Neutrophil (primary cell): Measurements from ENCODE around the gene DNAH11.

Source experiments
- H3K27ac ChIP-seq: fragments of 200-600 bp; sonication (generic); 2 replicates; pipeline ENCODE4 v1.5.1; 2016; ENCODE audit warnings: mild to moderate bottlenecking, moderate library complexity
- H3K27me3 ChIP-seq: fragments of 200-600 bp; sonication (generic); 2 replicates; pipeline ENCODE4 v1.6.0; 2016; ENCODE audit warnings: mild to moderate bottlenecking
- H3K36me3 ChIP-seq: fragments of 200-600 bp; sonication (generic); 2 replicates; pipeline ENCODE4 v1.5.1; 2017
- H3K4me1 ChIP-seq, 2 experiments: fragments of 200-600 bp in 1 of 2; sonication (generic) in 1 of 2; 1 replicate in 1 of 2; 2 replicates in 1 of 2; pipeline versions ENCODE4 v1.5.1 to v1.6.1; 2013 to 2016; ENCODE audit warnings: low read depth in 1 of 2, low read length in 1 of 2, mild to moderate bottlenecking in 1 of 2, moderate library complexity in 1 of 2; ENCODE audit not compliant: control insufficient read depth in 1 of 2, insufficient read depth in 1 of 2
- H3K4me3 ChIP-seq, 2 experiments: fragments of 200-600 bp in 1 of 2; sonication (generic) in 1 of 2; 1 replicate in 1 of 2; 2 replicates in 1 of 2; pipeline ENCODE4 v1.5.1; 2013 to 2016; ENCODE audit warnings: low read depth in 1 of 2, low read length in 1 of 2, mild to moderate bottlenecking in 1 of 2, moderate library complexity in 1 of 2
- H3K9me3 ChIP-seq: fragments of 200-600 bp; sonication (generic); 2 replicates; pipeline ENCODE4 v1.5.1; 2016
- CTCF ChIP-seq: fragments of 200-600 bp; sonication (generic); IDR thresholded peaks from 2 replicates; pipeline ENCODE4 v1.5.1; 2016; ENCODE audit warnings: antibody characterized with exemption

Gene DNAH11

DNA sequence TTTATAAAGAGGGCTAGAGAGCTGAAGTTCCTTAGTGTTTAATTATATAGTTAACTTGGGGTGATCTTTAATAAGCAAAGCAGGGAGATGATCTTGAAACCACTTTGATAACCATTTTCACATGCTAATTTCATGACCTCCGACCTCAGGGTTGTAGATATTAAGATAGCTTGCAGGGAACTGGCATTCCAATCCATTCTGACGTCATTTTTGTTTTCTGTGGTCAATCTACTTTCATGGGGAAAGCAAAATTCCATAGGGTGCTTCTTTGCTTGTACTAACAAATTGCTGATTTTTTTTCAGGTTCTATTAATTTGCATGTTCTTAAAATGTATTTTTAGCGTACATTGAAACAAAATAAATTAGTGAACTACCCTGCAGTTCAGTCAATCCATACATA lies 263.5 kb downstream of the DNAH11 start:
- H3K27ac ChIP-seq, result no peak overlapping the region
- H3K9me3 ChIP-seq, result no peaks in the 10 kb centered on the region
- no peaks in the 10 kb centered on the region for H3K36me3 ChIP-seq

DNA sequence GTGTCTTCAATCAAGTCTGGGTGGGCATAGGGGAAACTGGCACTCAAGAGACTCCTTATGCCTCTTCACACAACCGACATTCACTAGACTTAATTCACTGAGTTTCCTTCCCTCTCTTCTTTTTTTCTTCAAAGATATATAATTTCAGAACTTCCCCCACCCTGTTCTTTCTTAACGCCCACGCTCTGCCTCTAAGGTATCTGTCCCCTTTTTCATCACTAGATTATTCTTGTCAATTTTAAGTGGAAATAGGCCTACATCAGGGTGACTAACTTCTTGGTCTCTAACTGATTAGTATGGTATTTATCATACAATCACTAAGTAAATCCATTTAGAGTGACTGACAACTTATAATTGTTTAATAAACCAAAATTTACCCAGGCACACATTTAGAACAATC lies 276.2 kb downstream of the DNAH11 start:
- Histone ChIP-seq H3K27me3 (no peaks in the 10 kb centered on the region), H3K9me3 (no peaks in the 10 kb centered on the region), H3K36me3 (no peaks in the 10 kb centered on the region), H3K4me1 (no peaks in the 10 kb centered on the region), H3K4me3 (no peak overlapping the region), H3K27ac (no peak overlapping the region)
- TF ChIP-seq CTCF, result no peak

More for the DNA sequence above, 263.5 kb downstream of the DNAH11 start:
- H3K4me3 ChIP-seq, result no peak overlapping the region
- H3K27me3 ChIP-seq, result no peaks in the 10 kb centered on the region
- H3K4me1 ChIP-seq, result no peaks in the 10 kb centered on the region
- no peak for TF ChIP-seq CTCF

DNA sequence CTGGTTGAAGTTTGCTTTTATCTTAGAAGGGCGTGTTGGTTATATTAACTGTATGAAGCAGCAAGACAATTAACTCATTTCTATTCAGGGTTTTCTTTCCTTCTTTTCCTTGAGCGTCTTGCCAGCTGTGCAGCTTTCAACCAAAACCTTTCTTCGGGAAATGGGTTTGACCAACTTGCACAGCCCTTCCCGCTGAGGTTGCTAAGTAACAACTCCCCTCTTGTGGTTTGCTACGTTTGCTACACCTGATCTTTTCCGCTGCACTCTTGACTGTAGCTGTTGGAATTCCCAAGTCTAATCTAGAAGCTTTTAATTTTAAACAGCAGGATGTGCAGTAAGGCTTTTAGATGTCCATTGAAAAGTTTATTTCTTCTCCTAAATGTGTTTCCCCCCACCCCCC lies 286.0 kb downstream of the DNAH11 start:
- Histone ChIP-seq H3K9me3 (no peaks in the 10 kb centered on the region), H3K4me1 (no peaks in the 10 kb centered on the region), H3K36me3 (no peaks in the 10 kb centered on the region), H3K27me3 (no peaks in the 10 kb centered on the region), H3K27ac (no peak overlapping the region), H3K4me3 (no peak overlapping the region)
- no peak for TF ChIP-seq CTCF

DNA sequence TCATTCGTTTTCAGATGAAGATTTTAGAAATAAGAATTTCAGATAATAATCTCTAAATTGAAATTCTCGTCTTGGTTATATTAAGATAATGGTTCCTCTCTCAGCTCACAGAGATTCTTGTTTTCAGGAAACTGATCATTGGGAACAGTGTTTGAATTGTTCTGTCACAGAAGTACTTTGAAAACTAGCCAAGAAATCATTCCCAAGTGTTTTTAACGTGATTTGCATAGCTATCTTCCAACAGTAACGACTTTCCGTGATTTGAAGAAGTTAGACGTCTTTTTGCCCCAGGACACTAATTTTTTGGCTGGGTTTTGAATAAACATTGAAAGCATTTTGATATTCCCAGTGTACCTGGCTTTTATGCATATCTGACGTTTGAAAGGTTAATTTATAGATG lies 286.9 kb downstream of the DNAH11 start:
- H3K4me3 ChIP-seq, result no peak overlapping the region
- no peaks in the 10 kb centered on the region for H3K36me3 ChIP-seq
- H3K27ac ChIP-seq, result no peak overlapping the region
- H3K9me3 ChIP-seq, result no peaks in the 10 kb centered on the region
- no peaks in the 10 kb centered on the region for H3K4me1 ChIP-seq
- no peaks in the 10 kb centered on the region for H3K27me3 ChIP-seq
- no peak for TF ChIP-seq CTCF

DNA sequence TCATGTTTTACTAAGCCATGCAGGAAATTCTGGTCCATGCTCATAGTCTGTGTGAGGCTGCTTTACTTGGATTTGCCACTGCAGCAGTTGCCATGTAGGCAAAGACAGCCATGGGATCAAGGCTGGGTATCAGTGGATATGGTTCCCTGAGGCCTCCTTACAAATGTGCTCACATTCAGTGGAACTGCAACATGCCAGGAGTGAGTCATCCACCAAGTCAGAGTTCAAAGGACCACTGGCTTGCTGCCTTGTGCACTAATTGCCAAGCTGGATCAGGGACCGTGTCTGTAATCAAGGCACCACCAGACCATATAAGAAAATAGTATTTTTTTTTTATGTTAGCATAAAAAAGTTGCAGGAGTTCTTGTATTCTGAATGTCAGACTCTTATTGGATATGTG lies 301.9 kb downstream of the DNAH11 start:
- Histone ChIP-seq H3K4me1 (no peaks in the 10 kb centered on the region), H3K27ac (no peak overlapping the region), H3K27me3 (no peaks in the 10 kb centered on the region), H3K9me3 (no peaks in the 10 kb centered on the region), H3K4me3 (no peak overlapping the region), H3K36me3 (no peaks in the 10 kb centered on the region)
- no peak for TF ChIP-seq CTCF
